Astrocyte (in vitro differentiated cells and primary cell): ENCODE results near the gene SNRPD2. TPM values are rescaled to one million over a fixed set of nuclear protein-coding genes. Genes with fewer than 3 reads are reported as not detected.

ENCODE experiments used
- DNase-seq: peaks from one replicate; pipeline ENCODE4 v3.0.0-alpha.2; 2010; ENCODE audit warnings: low read depth
- FAIRE-seq: peaks from 2 replicates; lab custom pipeline; 2011; peaks lifted over from hg19 to GRCh38; lab: Jason Lieb, UNC
- H2AFZ ChIP-seq: 2 replicates; pipeline ENCODE4 v1.6.0; 2012; ENCODE audit warnings: low read depth, low read length, inconsistent platforms
- H3K27ac ChIP-seq: 2 replicates; pipeline ENCODE4 v1.5.1; 2011; ENCODE audit warnings: low read depth, low read length, inconsistent platforms
- H3K27me3 ChIP-seq: 2 replicates; pipeline ENCODE4 v1.6.0; 2011; ENCODE audit warnings: low read length, inconsistent platforms; ENCODE audit not compliant: insufficient read depth
- H3K36me3 ChIP-seq: 2 replicates; pipeline ENCODE4 v1.5.1; 2011; ENCODE audit warnings: low read length, inconsistent platforms; ENCODE audit not compliant: insufficient read depth
- H3K4me1 ChIP-seq: 2 replicates; pipeline ENCODE4 v1.5.1; 2011; ENCODE audit warnings: low read length, inconsistent platforms; ENCODE audit not compliant: insufficient read depth
- H3K4me2 ChIP-seq: 2 replicates; pipeline ENCODE4 v1.6.0; 2012; ENCODE audit warnings: low read length, inconsistent platforms
- H3K4me3 ChIP-seq: 2 replicates; pipeline ENCODE4 v1.5.1; 2011; ENCODE audit warnings: low read depth, mild to moderate bottlenecking, low read length, inconsistent platforms; ENCODE audit not compliant: insufficient read depth
- H3K79me2 ChIP-seq: 2 replicates; pipeline ENCODE4 v1.6.0; 2012; ENCODE audit warnings: mild to moderate bottlenecking, low read length, inconsistent platforms; ENCODE audit not compliant: insufficient read depth
- H3K9ac ChIP-seq: 2 replicates; pipeline ENCODE4 v1.6.0; 2012; ENCODE audit warnings: mild to moderate bottlenecking, low read length, inconsistent platforms
- H3K9me3 ChIP-seq: 2 replicates; pipeline ENCODE4 v1.5.1; 2012; ENCODE audit warnings: low read depth, mild to moderate bottlenecking, low read length, inconsistent platforms; ENCODE audit not compliant: insufficient read depth
- H4K20me1 ChIP-seq: 2 replicates; pipeline ENCODE4 v1.6.0; 2012; ENCODE audit warnings: low read length, inconsistent platforms; ENCODE audit not compliant: insufficient read depth
- H3K27ac Mint-ChIP-seq: one replicate; pipeline ENCODE4 v1.8.0; 2021; ENCODE audit warnings: mild to moderate bottlenecking, mixed read lengths; ENCODE audit not compliant: unreplicated experiment
- H3K27me3 Mint-ChIP-seq: one replicate; pipeline ENCODE4 v1.8.0; 2021; ENCODE audit warnings: low read depth, mixed read lengths; ENCODE audit not compliant: unreplicated experiment
- H3K36me3 Mint-ChIP-seq: one replicate; pipeline ENCODE4 v1.8.0; 2021; ENCODE audit warnings: low read depth, mixed read lengths; ENCODE audit not compliant: unreplicated experiment
- H3K4me1 Mint-ChIP-seq: one replicate; pipeline ENCODE4 v1.8.0; 2021; ENCODE audit warnings: low read depth, mixed read lengths; ENCODE audit not compliant: unreplicated experiment
- H3K4me3 Mint-ChIP-seq: one replicate; pipeline ENCODE4 v1.8.0; 2021; ENCODE audit warnings: mild to moderate bottlenecking, moderate library complexity, mixed read lengths; ENCODE audit not compliant: unreplicated experiment
- H3K9me3 Mint-ChIP-seq: one replicate; pipeline ENCODE4 v1.8.0; 2021; ENCODE audit warnings: mild to moderate bottlenecking, mixed read lengths; ENCODE audit not compliant: unreplicated experiment
- EZH2 ChIP-seq: IDR thresholded peaks from 2 replicates; pipeline ENCODE4 v1.6.1; 2012; ENCODE audit warnings: mild to moderate bottlenecking, low read length, inconsistent platforms; ENCODE audit not compliant: insufficient read depth
- total RNA-seq: library from RNA; stranded (reverse); gene quantifications from 2 replicates; pipeline ENCODE4 v1.2.1, GENCODE V29; 2021
- TF ChIP-seq, protein P1 (sequence below): IDR thresholded peaks from 2 replicates; pipeline ENCODE4 v1.5.1; 2011; ENCODE audit warnings: low read depth, mild to moderate bottlenecking, inconsistent platforms, low read length, moderate library complexity; ENCODE audit not compliant: insufficient read depth

The SNRPD2 gene
- total RNA-seq, 1 donor from 2014 or later: 459 TPM

- H2AFZ ChIP-seq: no peak overlapping the region
- no peak overlapping the region for H3K9ac ChIP-seq
- no peaks in the 10 kb centered on the region for H3K36me3 ChIP-seq
- H3K36me3 Mint-ChIP-seq: no peaks in the 10 kb centered on the region
- FAIRE-seq: no peak
- no peaks in the 10 kb centered on the region for H3K4me1 Mint-ChIP-seq
- no peaks in the 10 kb centered on the region for H3K9me3 ChIP-seq
- no peak overlapping the region for H3K27ac Mint-ChIP-seq
- H3K27ac ChIP-seq: no peak overlapping the region
- H3K4me2 ChIP-seq: no peak overlapping the region
- H3K27me3 Mint-ChIP-seq: peaks cover 27% of the 10 kb centered on the region
- peaks cover 9% of the 10 kb centered on the region for H3K27me3 ChIP-seq
- H3K79me2 ChIP-seq: no peaks in the 10 kb centered on the region
- no peak for DNase-seq
- no peaks in the 10 kb centered on the region for H3K4me1 ChIP-seq
- no peak for TF ChIP-seq EZH2
- TF ChIP-seq, protein P1, sequence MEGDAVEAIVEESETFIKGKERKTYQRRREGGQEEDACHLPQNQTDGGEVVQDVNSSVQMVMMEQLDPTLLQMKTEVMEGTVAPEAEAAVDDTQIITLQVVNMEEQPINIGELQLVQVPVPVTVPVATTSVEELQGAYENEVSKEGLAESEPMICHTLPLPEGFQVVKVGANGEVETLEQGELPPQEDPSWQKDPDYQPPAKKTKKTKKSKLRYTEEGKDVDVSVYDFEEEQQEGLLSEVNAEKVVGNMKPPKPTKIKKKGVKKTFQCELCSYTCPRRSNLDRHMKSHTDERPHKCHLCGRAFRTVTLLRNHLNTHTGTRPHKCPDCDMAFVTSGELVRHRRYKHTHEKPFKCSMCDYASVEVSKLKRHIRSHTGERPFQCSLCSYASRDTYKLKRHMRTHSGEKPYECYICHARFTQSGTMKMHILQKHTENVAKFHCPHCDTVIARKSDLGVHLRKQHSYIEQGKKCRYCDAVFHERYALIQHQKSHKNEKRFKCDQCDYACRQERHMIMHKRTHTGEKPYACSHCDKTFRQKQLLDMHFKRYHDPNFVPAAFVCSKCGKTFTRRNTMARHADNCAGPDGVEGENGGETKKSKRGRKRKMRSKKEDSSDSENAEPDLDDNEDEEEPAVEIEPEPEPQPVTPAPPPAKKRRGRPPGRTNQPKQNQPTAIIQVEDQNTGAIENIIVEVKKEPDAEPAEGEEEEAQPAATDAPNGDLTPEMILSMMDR: no peak
- H3K4me3 Mint-ChIP-seq: no peak overlapping the region
- no peaks in the 10 kb centered on the region for H3K9me3 Mint-ChIP-seq
- no peaks in the 10 kb centered on the region for H4K20me1 ChIP-seq
- no peak overlapping the region for H3K4me3 ChIP-seq
These were observed 31.1 kb downstream of the SNRPD2 start for GRCh38 chr19:45660636-45661035.

DNA sequence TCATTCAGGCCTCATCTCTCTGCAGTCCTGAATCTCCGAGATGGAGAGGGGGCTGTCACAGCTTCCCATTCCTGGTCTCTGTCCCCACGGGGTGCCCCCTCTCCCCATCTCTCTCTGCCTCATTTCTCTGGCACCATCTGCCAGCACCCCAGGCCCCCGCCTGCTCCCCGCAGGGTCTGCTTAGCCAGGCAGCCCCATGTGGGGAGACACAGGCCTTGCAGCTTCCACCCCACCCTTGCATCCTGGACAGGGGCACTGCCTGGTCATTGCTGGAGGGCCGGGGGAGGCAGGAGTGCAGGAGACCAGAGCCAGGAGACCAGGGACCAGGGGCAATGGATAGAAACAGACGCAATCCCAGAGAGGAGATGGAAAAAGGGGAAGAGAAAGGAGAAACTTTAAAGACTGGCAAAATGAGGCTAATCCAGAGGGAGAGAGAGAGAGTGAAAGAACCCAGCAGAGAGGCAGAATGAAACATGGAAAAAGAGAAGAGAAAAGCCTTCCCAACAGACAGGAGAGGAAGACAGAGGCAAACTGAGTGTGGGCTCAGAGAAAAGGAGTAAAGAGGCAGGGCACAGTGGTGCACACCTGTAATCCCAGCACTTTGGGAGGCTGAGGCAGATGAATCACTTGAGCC lies 32.5 kb downstream of the SNRPD2 start:
- Histone ChIP-seq H3K4me1 (no peaks in the 10 kb centered on the region), H4K20me1 (no peaks in the 10 kb centered on the region), H3K79me2 (no peaks in the 10 kb centered on the region), H3K27me3 (peaks cover 9% of the 10 kb centered on the region), H3K27ac (no peak overlapping the region), H3K9ac (no peak overlapping the region), H3K36me3 (no peaks in the 10 kb centered on the region), H3K9me3 (no peaks in the 10 kb centered on the region), H2AFZ (no peak overlapping the region), H3K4me2 (no peak overlapping the region), H3K4me3 (no peak overlapping the region)
- no peak for FAIRE-seq
- DNase-seq: no peak
- Mint-ChIP-seq H3K36me3 (no peaks in the 10 kb centered on the region), H3K9me3 (no peaks in the 10 kb centered on the region), H3K4me1 (no peaks in the 10 kb centered on the region), H3K27ac (peak overlapping the region; percentile 15), H3K27me3 (peaks cover 27% of the 10 kb centered on the region), H3K4me3 (no peak overlapping the region)
- TF ChIP-seq, protein P1: no peak
- TF ChIP-seq EZH2: no peak

- Histone ChIP-seq H3K27me3 (peaks cover 9% of the 10 kb centered on the region), H3K27ac (no peak overlapping the region), H3K4me3 (no peak overlapping the region), H4K20me1 (no peaks in the 10 kb centered on the region), H3K36me3 (no peaks in the 10 kb centered on the region), H3K4me2 (no peak overlapping the region), H3K9ac (no peak overlapping the region), H2AFZ (no peak overlapping the region), H3K9me3 (no peaks in the 10 kb centered on the region), H3K79me2 (no peaks in the 10 kb centered on the region), H3K4me1 (no peaks in the 10 kb centered on the region)
- Mint-ChIP-seq H3K4me1 (no peaks in the 10 kb centered on the region), H3K36me3 (no peaks in the 10 kb centered on the region), H3K27ac (no peak overlapping the region), H3K9me3 (no peaks in the 10 kb centered on the region), H3K4me3 (no peak overlapping the region), H3K27me3 (peaks cover 27% of the 10 kb centered on the region)
- TF ChIP-seq, protein P1: no peak
- TF ChIP-seq EZH2: no peak
- no peak for FAIRE-seq
- no peak for DNase-seq
These were observed 34.1 kb downstream of the SNRPD2 start for GRCh38 chr19:45657520-45658167.
